Parathyroid adenoma (tissue), 2 donors: ENCODE measurements around the gene ESCO1.
A peak's percentile ranks its signal among the peaks of the same experiment; 100 is the strongest.
"Not testable (repeated sequence)": the region's sequence is repeated elsewhere in the genome, so short reads cannot be mapped to it uniquely, and the experiment has no call there.

Experiments used
- H2AFZ ChIP-seq: fragments of 300-600 bp; sonication (generic); one replicate; pipeline ENCODE4 v1.7.0; 2017; ENCODE audit warnings: antibody characterized with exemption, mild to moderate bottlenecking
- H3K27ac ChIP-seq: fragments of 300-600 bp; sonication (generic); one replicate; pipeline ENCODE4 v1.7.0; 2017
- H3K27me3 ChIP-seq: fragments of 300-600 bp; sonication (generic); one replicate; pipeline ENCODE4 v1.7.0; 2017; ENCODE audit warnings: low read length; ENCODE audit not compliant: control insufficient read depth, insufficient read depth
- H3K36me3 ChIP-seq: fragments of 300-600 bp; sonication (generic); one replicate; pipeline ENCODE4 v1.7.0; 2017; ENCODE audit warnings: low read length; ENCODE audit not compliant: control insufficient read depth, insufficient read depth
- H3K4me1 ChIP-seq: fragments of 300-600 bp; sonication (generic); one replicate; pipeline ENCODE4 v1.7.0; 2017; ENCODE audit warnings: control low read depth
- H3K4me2 ChIP-seq: fragments of 300-600 bp; sonication (generic); one replicate; pipeline ENCODE4 v1.7.0; 2017; ENCODE audit warnings: low read length
- H3K4me3 ChIP-seq: fragments of 300-600 bp; sonication (generic); one replicate; pipeline ENCODE4 v1.7.0; 2017; ENCODE audit warnings: low read depth, low read length
- H3K79me2 ChIP-seq: fragments of 300-600 bp; sonication (generic); one replicate; pipeline ENCODE4 v1.7.0; 2017; ENCODE audit warnings: control low read depth
- H3K9ac ChIP-seq: fragments of 300-600 bp; sonication (generic); one replicate; pipeline ENCODE4 v1.7.0; 2017; ENCODE audit warnings: mild to moderate bottlenecking
- H3K9me3 ChIP-seq: fragments of 300-600 bp; sonication (generic); one replicate; pipeline ENCODE4 v1.7.0; 2017; ENCODE audit warnings: low read length; ENCODE audit not compliant: control insufficient read depth
- TF ChIP-seq, protein P1 (sequence below): fragments of 300-600 bp; sonication (generic); IDR thresholded peaks from one replicate; pipeline ENCODE4 v1.7.0; 2017; ENCODE audit warnings: antibody characterized with exemption, mild to moderate bottlenecking
- donor health status: primary hyperparathyroidism.

The ESCO1 gene

GRCh38 chr18:21634588-21635199 is 34.2 kb upstream of the ESCO1 start:
- Histone ChIP-seq H3K79me2 (no peaks in the 10 kb centered on the region), H3K4me1 (no peaks in the 10 kb centered on the region), H3K9me3 (no peaks in the 10 kb centered on the region), H3K27ac (no peak overlapping the region), H2AFZ (no peak overlapping the region), H3K36me3 (no peaks in the 10 kb centered on the region), H3K27me3 (no peaks in the 10 kb centered on the region), H3K4me3 (no peak overlapping the region), H3K4me2 (no peak overlapping the region), H3K9ac (no peak overlapping the region)
- TF ChIP-seq, protein P1, sequence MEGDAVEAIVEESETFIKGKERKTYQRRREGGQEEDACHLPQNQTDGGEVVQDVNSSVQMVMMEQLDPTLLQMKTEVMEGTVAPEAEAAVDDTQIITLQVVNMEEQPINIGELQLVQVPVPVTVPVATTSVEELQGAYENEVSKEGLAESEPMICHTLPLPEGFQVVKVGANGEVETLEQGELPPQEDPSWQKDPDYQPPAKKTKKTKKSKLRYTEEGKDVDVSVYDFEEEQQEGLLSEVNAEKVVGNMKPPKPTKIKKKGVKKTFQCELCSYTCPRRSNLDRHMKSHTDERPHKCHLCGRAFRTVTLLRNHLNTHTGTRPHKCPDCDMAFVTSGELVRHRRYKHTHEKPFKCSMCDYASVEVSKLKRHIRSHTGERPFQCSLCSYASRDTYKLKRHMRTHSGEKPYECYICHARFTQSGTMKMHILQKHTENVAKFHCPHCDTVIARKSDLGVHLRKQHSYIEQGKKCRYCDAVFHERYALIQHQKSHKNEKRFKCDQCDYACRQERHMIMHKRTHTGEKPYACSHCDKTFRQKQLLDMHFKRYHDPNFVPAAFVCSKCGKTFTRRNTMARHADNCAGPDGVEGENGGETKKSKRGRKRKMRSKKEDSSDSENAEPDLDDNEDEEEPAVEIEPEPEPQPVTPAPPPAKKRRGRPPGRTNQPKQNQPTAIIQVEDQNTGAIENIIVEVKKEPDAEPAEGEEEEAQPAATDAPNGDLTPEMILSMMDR, result no peak

- Histone ChIP-seq H3K9me3 (no peaks in the 10 kb centered on the region), H3K4me2 (no peak overlapping the region), H3K36me3 (no peaks in the 10 kb centered on the region), H3K79me2 (no peaks in the 10 kb centered on the region), H2AFZ (no peak overlapping the region), H3K4me1 (no peaks in the 10 kb centered on the region), H3K27me3 (no peaks in the 10 kb centered on the region), H3K27ac (no peak overlapping the region), H3K4me3 (no peak overlapping the region), H3K9ac (no peak overlapping the region)
- TF ChIP-seq, protein P1, result no peak
Observed at GRCh38 chr18:21632393-21632792, 31.9 kb upstream of the ESCO1 start.

DNA sequence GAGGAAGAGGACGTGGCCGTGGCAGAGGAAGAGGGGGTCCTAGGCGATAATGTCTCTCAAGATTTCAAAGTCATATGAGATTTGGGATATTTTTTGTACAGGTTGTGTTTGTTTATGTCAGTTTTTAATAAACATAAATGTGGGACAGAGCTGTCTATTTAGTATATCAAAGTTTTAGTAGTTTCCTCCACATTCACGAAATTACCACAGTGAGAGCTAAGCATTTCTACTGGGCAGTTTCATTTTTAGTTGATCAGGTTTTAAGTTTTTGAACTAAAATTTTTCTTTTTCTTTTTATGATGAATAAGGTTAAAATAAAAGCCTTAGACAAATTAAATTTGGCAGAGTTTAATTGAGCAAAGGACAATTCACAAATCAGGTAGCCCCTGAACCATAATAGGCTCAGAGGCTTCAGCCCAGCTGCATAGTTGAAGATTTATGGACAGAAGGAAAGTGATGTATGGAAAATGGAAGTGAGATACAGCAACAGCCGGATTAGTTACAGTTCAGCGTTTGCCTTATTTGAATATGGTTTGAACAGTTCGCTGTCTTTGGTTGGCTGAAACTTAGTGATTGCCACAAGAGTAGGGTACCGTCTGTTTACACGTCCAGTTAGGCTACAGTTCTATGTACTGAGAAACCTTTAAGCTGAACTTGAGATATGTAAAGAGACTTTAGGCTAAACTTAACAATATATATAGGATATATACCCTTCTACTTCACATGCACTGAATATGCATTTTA is 28.8 kb upstream of the ESCO1 start:
- no peaks in the 10 kb centered on the region for H3K36me3 ChIP-seq
- H3K79me2 ChIP-seq, result no peaks in the 10 kb centered on the region
- H3K4me3 ChIP-seq, result no peak overlapping the region
- no peaks in the 10 kb centered on the region for H3K27me3 ChIP-seq
- no peak overlapping the region for H3K9ac ChIP-seq
- no peaks in the 10 kb centered on the region for H3K4me1 ChIP-seq
- no peaks in the 10 kb centered on the region for H3K9me3 ChIP-seq
- no peak overlapping the region for H2AFZ ChIP-seq
- H3K27ac ChIP-seq, result no peak overlapping the region
- H3K4me2 ChIP-seq, result no peak overlapping the region
- TF ChIP-seq, protein P1, result no peak

DNA sequence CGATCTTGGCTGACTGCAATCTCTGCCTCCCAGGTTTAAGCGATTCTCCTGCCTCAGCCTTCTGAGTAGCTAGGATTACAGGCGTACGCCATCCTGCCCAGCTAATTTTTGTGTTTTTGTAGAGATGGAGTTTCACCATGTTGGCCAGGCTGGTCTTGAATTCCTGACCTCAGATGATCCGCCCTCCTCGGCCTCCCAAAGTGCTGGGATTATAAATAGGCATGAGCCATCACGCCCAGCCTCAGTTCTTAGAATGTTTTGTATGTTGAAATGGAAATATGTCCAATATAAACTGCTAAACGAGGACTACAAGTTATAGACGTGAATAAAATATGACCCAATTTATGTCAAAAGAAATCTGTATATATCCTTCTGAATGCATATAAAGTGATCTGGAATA is 21.1 kb upstream of the ESCO1 start:
- not testable (repeated sequence) for H2AFZ ChIP-seq, H3K27me3 ChIP-seq, H3K36me3 ChIP-seq, H3K4me1 ChIP-seq, H3K27ac ChIP-seq, H3K4me3 ChIP-seq, H3K4me2 ChIP-seq, H3K9me3 ChIP-seq, H3K9ac ChIP-seq
- peaks cover 22% of the 10 kb centered on the region for H3K79me2 ChIP-seq

DNA sequence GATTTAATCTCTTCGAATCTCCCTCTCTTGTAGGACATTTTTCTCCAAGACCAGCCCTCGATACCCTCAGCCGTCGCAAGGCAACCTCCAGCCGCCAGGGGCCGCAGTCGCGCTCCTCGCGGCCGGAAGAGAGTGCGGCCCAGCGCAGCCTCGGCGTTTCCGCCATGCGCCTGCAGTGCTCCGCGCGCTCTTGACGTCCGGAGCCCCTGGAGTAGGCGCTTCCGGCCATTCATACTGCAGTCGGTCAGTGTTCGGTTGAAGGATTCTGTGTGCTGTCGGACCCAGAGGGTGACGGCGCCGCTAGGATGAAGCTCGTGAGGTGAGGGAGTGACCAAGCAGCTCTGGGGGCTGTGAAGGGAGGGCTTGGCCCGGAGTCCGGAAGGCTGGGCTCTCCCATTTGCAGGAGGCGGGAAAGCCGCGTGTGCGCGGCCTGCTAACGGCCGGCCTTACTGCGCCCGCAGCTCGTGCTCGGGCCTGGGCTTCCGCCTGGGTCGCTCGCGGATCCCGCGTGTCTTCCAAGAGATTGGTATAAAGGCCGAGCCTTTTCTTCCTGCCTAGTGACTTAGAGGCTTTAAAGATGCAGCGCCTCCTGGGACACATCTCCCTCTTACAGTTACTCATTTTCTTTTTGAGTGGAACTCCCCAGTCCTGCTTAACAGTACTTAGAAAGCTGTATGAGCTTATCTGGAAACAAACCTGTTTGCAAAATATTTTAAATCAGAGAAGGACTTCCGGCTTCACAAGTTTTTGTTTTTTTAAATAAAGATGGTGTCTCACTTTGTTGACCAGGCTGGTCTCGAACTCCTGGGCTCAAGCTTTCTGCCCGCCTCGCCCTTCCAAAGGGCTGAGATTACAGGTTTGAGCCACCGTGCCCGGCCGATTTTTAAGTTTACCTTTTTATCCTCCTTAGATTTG is 11.9 kb upstream of the ESCO1 start, which contains the start of gene SNRPD1:
TSS of gene SNRPD1 (plus strand) at position 190 of the 915 bp plus-strand sequence. CDS start at position 306, 116 bp downstream.
- no peaks in the 10 kb centered on the region for H3K36me3 ChIP-seq
- peak within 1 kb of the TSS; percentile 77 for H3K27ac ChIP-seq
- H3K9ac ChIP-seq, result peak within 1 kb of the TSS; percentile 58
- peak within 1 kb of the TSS; percentile 93 for H2AFZ ChIP-seq
- no peaks in the 10 kb centered on the region for H3K27me3 ChIP-seq
- H3K4me1 ChIP-seq, result peaks cover 3% of the 10 kb centered on the region
- H3K4me2 ChIP-seq, result peak within 1 kb of the TSS; percentile 67
- no peaks in the 10 kb centered on the region for H3K9me3 ChIP-seq
- peak within 1 kb of the TSS; percentile 82 for H3K4me3 ChIP-seq
- H3K79me2 ChIP-seq, result peaks cover 21% of the 10 kb centered on the region
- TF ChIP-seq, protein P1, result peak; percentile 97

DNA sequence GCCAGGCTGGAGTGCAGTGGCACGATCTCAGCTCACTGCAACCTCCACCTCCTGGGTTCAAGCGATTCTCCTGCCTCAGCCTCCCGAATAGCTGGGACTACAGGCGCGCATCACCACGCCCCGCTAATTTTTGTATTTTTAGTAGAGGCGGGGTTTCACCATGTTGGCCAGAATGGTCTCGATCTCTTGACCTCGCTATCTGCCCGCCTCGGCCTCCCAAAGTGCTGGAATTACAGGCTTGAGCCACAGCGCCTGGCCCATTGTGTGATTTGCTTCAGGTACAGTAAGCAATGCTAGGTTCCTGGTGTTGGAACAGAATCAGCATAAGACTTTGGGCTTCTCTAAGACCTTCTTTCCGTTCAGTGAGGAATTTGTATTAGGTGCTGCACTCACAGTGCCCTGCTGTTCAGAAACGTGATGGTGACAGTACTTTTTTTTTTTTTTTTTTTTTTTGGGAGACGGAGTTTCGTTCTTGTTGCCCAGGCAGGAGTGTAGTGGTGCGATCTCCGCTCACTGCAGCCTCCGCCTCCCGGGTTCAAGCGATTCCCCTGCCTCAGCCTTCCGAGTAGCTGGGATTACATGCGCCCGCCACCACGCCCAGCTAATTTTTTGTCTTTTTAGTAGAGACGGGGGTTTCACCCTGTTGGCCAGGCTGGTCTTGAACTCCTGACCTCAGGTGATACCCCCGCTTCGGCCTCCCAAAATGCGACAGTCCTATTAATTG is 11.1 kb upstream of the ESCO1 start:
- peaks cover 14% of the 10 kb centered on the region for H3K79me2 ChIP-seq
- H3K9me3 ChIP-seq, H3K4me1 ChIP-seq, H3K27me3 ChIP-seq, H3K36me3 ChIP-seq, H3K9ac ChIP-seq: not testable (repeated sequence)
- peak overlapping the region; percentile 82 for H3K4me3 ChIP-seq
- peak overlapping the region; percentile 77 for H3K27ac ChIP-seq
- peak overlapping the region; percentile 67 for H3K4me2 ChIP-seq
- peak overlapping the region; percentile 93 for H2AFZ ChIP-seq
